Parathyroid adenoma (tissue), 2 donors: ENCODE data around the gene SEMA3B.
A peak's percentile ranks its signal among the peaks of the same experiment; 100 is the strongest.

Experiments
- H2AFZ ChIP-seq: fragments of 300-600 bp; sonication (generic); one replicate; pipeline ENCODE4 v1.7.0; 2017; ENCODE audit warnings: antibody characterized with exemption, mild to moderate bottlenecking
- H3K27ac ChIP-seq: fragments of 300-600 bp; sonication (generic); one replicate; pipeline ENCODE4 v1.7.0; 2017
- H3K27me3 ChIP-seq: fragments of 300-600 bp; sonication (generic); one replicate; pipeline ENCODE4 v1.7.0; 2017; ENCODE audit warnings: low read length; ENCODE audit not compliant: control insufficient read depth, insufficient read depth
- H3K36me3 ChIP-seq: fragments of 300-600 bp; sonication (generic); one replicate; pipeline ENCODE4 v1.7.0; 2017; ENCODE audit warnings: low read length; ENCODE audit not compliant: control insufficient read depth, insufficient read depth
- H3K4me1 ChIP-seq: fragments of 300-600 bp; sonication (generic); one replicate; pipeline ENCODE4 v1.7.0; 2017; ENCODE audit warnings: control low read depth
- H3K4me2 ChIP-seq: fragments of 300-600 bp; sonication (generic); one replicate; pipeline ENCODE4 v1.7.0; 2017; ENCODE audit warnings: low read length
- H3K4me3 ChIP-seq: fragments of 300-600 bp; sonication (generic); one replicate; pipeline ENCODE4 v1.7.0; 2017; ENCODE audit warnings: low read depth, low read length
- H3K79me2 ChIP-seq: fragments of 300-600 bp; sonication (generic); one replicate; pipeline ENCODE4 v1.7.0; 2017; ENCODE audit warnings: control low read depth
- H3K9ac ChIP-seq: fragments of 300-600 bp; sonication (generic); one replicate; pipeline ENCODE4 v1.7.0; 2017; ENCODE audit warnings: mild to moderate bottlenecking
- H3K9me3 ChIP-seq: fragments of 300-600 bp; sonication (generic); one replicate; pipeline ENCODE4 v1.7.0; 2017; ENCODE audit warnings: low read length; ENCODE audit not compliant: control insufficient read depth
- CTCF ChIP-seq: fragments of 300-600 bp; sonication (generic); IDR thresholded peaks from one replicate; pipeline ENCODE4 v1.7.0; 2017; ENCODE audit warnings: antibody characterized with exemption, mild to moderate bottlenecking
- donor health status: primary hyperparathyroidism.

Gene SEMA3B

GRCh38 chr3:50245831-50246516 lies 23.0 kb upstream of the SEMA3B start:
- H3K79me2 ChIP-seq, result peaks cover 84% of the 10 kb centered on the region
- H3K36me3 ChIP-seq, result no peaks in the 10 kb centered on the region
- H3K9me3 ChIP-seq, result no peaks in the 10 kb centered on the region
- peak overlapping the region; percentile 47 for H2AFZ ChIP-seq
- peak overlapping the region; percentile 83 for H3K4me2 ChIP-seq
- peak overlapping the region; percentile 97 for H3K27ac ChIP-seq
- H3K9ac ChIP-seq, result no peak overlapping the region
- peak; percentile 97 for TF ChIP-seq CTCF
- peak overlapping the region; percentile 29 for H3K4me3 ChIP-seq
- no peaks in the 10 kb centered on the region for H3K27me3 ChIP-seq
- H3K4me1 ChIP-seq, result peaks cover 78% of the 10 kb centered on the region

GRCh38 chr3:50246517-50246954 lies 22.4 kb upstream of the SEMA3B start:
- peaks cover 76% of the 10 kb centered on the region for H3K4me1 ChIP-seq
- peak overlapping the region; percentile 97 for H3K27ac ChIP-seq
- no peak for TF ChIP-seq CTCF
- peaks cover 84% of the 10 kb centered on the region for H3K79me2 ChIP-seq
- H3K9ac ChIP-seq, result no peak overlapping the region
- peak overlapping the region; percentile 47 for H2AFZ ChIP-seq
- H3K27me3 ChIP-seq, result no peaks in the 10 kb centered on the region
- H3K36me3 ChIP-seq, result no peaks in the 10 kb centered on the region
- peak overlapping the region; percentile 83 for H3K4me2 ChIP-seq
- H3K4me3 ChIP-seq, result peak overlapping the region; percentile 41
- no peaks in the 10 kb centered on the region for H3K9me3 ChIP-seq

- Histone ChIP-seq H3K79me2 (peaks cover 82% of the 10 kb centered on the region), H3K4me3 (no peak overlapping the region), H3K9ac (no peak overlapping the region), H3K27ac (peak overlapping the region; percentile 97), H3K27me3 (no peaks in the 10 kb centered on the region), H3K4me1 (peaks cover 66% of the 10 kb centered on the region), H2AFZ (no peak overlapping the region), H3K9me3 (no peaks in the 10 kb centered on the region), H3K36me3 (no peaks in the 10 kb centered on the region), H3K4me2 (peak overlapping the region; percentile 16)
- TF ChIP-seq CTCF, result no peak
These were observed 20.6 kb upstream of the SEMA3B start for GRCh38 chr3:50248387-50248786.

- Histone ChIP-seq H3K4me2 (no peak overlapping the region), H3K27me3 (no peaks in the 10 kb centered on the region), H3K4me1 (peaks cover 59% of the 10 kb centered on the region), H3K27ac (no peak overlapping the region), H3K4me3 (no peak overlapping the region), H3K79me2 (peaks cover 71% of the 10 kb centered on the region), H3K36me3 (no peaks in the 10 kb centered on the region), H2AFZ (no peak overlapping the region), H3K9ac (no peak overlapping the region), H3K9me3 (no peaks in the 10 kb centered on the region)
- TF ChIP-seq CTCF, result no peak
These were observed 19.5 kb upstream of the SEMA3B start for GRCh38 chr3:50249457-50249856.

GRCh38 chr3:50250514-50250913 lies 18.4 kb upstream of the SEMA3B start:
- H3K4me1 ChIP-seq, result peaks cover 49% of the 10 kb centered on the region
- H3K9me3 ChIP-seq, result no peaks in the 10 kb centered on the region
- H3K27ac ChIP-seq, result no peak overlapping the region
- no peak overlapping the region for H2AFZ ChIP-seq
- TF ChIP-seq CTCF, result no peak
- H3K9ac ChIP-seq, result no peak overlapping the region
- no peak overlapping the region for H3K4me2 ChIP-seq
- H3K27me3 ChIP-seq, result no peaks in the 10 kb centered on the region
- H3K79me2 ChIP-seq, result peaks cover 65% of the 10 kb centered on the region
- no peaks in the 10 kb centered on the region for H3K36me3 ChIP-seq
- no peak overlapping the region for H3K4me3 ChIP-seq
